Prostate gland (tissue), 2 donors: ENCODE data around the gene RECK.

Experiments
- CTCF ChIP-seq, 4 experiments: fragments of 200-600 bp in 2 of 4; fragments of 450-650 bp in 2 of 4; sonication (generic) in 2 of 4; IDR thresholded peaks; 1 replicate in 3 of 4; 2 replicates in 1 of 4; pipeline ENCODE4 v1.5.1; 2016 to 2019; ENCODE audit warnings: antibody characterized with exemption in 4 of 4, mild to moderate bottlenecking in 2 of 4, moderate library complexity in 2 of 4
- POLR2A ChIP-seq: fragments of 450-650 bp; IDR thresholded peaks from one replicate; pipeline ENCODE4 v1.6.1; 2016; ENCODE audit warnings: antibody characterized with exemption, mild to moderate bottlenecking

GRCh38 chr9:36036780-36037548 is at the start of gene RECK:
- TF ChIP-seq CTCF (IDR thresholded peaks at IDR 0.05) (no peak), POLR2A (peak; percentile 37)
